A673 (cell line): ENCODE data around the gene CCSER1. TPM values are rescaled to one million over a fixed set of nuclear protein-coding genes. Genes with fewer than 3 reads are reported as not detected.

Source experiments
- BruUV-seq: library from RNA; stranded (reverse); fragments of 400-500 nt; replicated peaks from 2 replicates; lab custom pipeline; 2021; lab: Mats Ljungman, UMichigan
- CTCF ChIA-PET: fragments of 300-600 bp; sonication (Branson Sonifier 250); formaldehyde crosslinking; loops from one replicate; lab custom pipeline; 2022; ENCODE audit warnings: antibody characterized with exemption; lab: Charles Lee
- POLR2A ChIA-PET: fragments of 300-600 bp; sonication (Branson Sonifier 250); formaldehyde crosslinking; loops from one replicate; lab custom pipeline; 2022; ENCODE audit warnings: antibody characterized with exemption; ENCODE audit not compliant: low non-redundant PET; lab: Charles Lee
- DNase-seq: peaks from one replicate; pipeline ENCODE4 v3.0.0-alpha.2; 2015; ENCODE audit warnings: low spot score
- H3K27ac ChIP-seq: fragments of 200-600 bp; sonication (generic); 2 replicates; pipeline ENCODE4 v1.5.1; 2016; ENCODE audit warnings: mixed run types, low read depth, mild to moderate bottlenecking, mixed read lengths, antibody characterized with exemption, low read length; ENCODE audit not compliant: poor library complexity, severe bottlenecking
- H3K27me3 ChIP-seq: fragments of 200-600 bp; sonication (generic); replicated peaks from 2 replicates; pipeline ENCODE4 v1.6.1; 2017; ENCODE audit warnings: mixed run types, low read depth, mild to moderate bottlenecking, mixed read lengths, antibody characterized with exemption, low read length; ENCODE audit not compliant: insufficient read depth, poor library complexity
- H3K36me3 ChIP-seq: fragments of 200-600 bp; sonication (generic); 2 replicates; pipeline ENCODE4 v1.6.1; 2016; ENCODE audit warnings: mixed run types, mild to moderate bottlenecking, mixed read lengths, antibody characterized with exemption, low read length; ENCODE audit not compliant: insufficient read depth, poor library complexity, severe bottlenecking
- H3K4me1 ChIP-seq: fragments of 200-600 bp; sonication (generic); 2 replicates; pipeline ENCODE4 v1.6.1; 2017; ENCODE audit warnings: mixed run types, mild to moderate bottlenecking, mixed read lengths, antibody characterized with exemption, low read length; ENCODE audit not compliant: insufficient read depth, poor library complexity, severe bottlenecking
- H3K4me3 ChIP-seq: fragments of 200-600 bp; sonication (generic); 2 replicates; pipeline ENCODE4 v1.5.1; 2016; ENCODE audit warnings: low read depth, mixed run types, mild to moderate bottlenecking, mixed read lengths, low read length; ENCODE audit not compliant: poor library complexity, severe bottlenecking
- H3K9me3 ChIP-seq: fragments of 200-600 bp; sonication (generic); 2 replicates; pipeline ENCODE4 v1.6.1; 2016; ENCODE audit warnings: mixed run types, low read depth, mild to moderate bottlenecking, mixed read lengths, antibody characterized with exemption, low read length; ENCODE audit not compliant: poor library complexity, severe bottlenecking
- CTCF ChIP-seq: fragments of 300-800, 200-600 bp; sonication (generic); conservative IDR thresholded peaks from 2 replicates; pipeline ENCODE4 v1.5.1; 2017; ENCODE audit warnings: low read depth, mild to moderate bottlenecking, antibody characterized with exemption, low read length, moderate library complexity, mixed read lengths
- EZH2 ChIP-seq: fragments of 200-600 bp; sonication (generic); IDR thresholded peaks from 2 replicates; pipeline ENCODE4 v1.6.1; 2017; ENCODE audit warnings: borderline replicate concordance, low read depth, mild to moderate bottlenecking, mixed read lengths, antibody characterized with exemption, low read length; ENCODE audit not compliant: poor library complexity, severe bottlenecking
- intact Hi-C: fragments of 100-400 bp; cut with micrococcal nuclease; formaldehyde crosslinking; loops from one replicate; pipeline ENCODE4 v1.10.0; 2022; ENCODE audit not compliant: unreplicated experiment
- total RNA-seq: library from RNA; stranded (reverse); gene quantifications from 2 replicates; pipeline ENCODE4 v1.2.3, GENCODE V29; 2021

CCSER1 gene
- total RNA-seq, 1 experiment from 2014 or later = not detected

- ChIA-PET CTCF (no interaction called here), POLR2A (no interaction called here)
- TF ChIP-seq EZH2 (no peak), CTCF (no peak)
- Histone ChIP-seq H3K4me1 (no peaks in the 10 kb centered on the region), H3K36me3 (no peaks in the 10 kb centered on the region), H3K9me3 (no peaks in the 10 kb centered on the region), H3K4me3 (no peak overlapping the region), H3K27me3 (no peaks in the 10 kb centered on the region), H3K27ac (no peak overlapping the region)
- intact Hi-C loops = no loop called here
- BruUV-seq = no TSS peak
- DNase-seq = no peak
Measured at GRCh38 chr4:90163872-90164271, 36.7 kb downstream of the CCSER1 start.

- no TSS peak for BruUV-seq
- Histone ChIP-seq H3K27me3 (no peaks in the 10 kb centered on the region), H3K4me3 (no peak overlapping the region), H3K4me1 (no peaks in the 10 kb centered on the region), H3K27ac (no peak overlapping the region), H3K36me3 (no peaks in the 10 kb centered on the region), H3K9me3 (no peaks in the 10 kb centered on the region)
- TF ChIP-seq CTCF = no peak
- no peak for TF ChIP-seq EZH2
- intact Hi-C loops = no loop called here
- POLR2A ChIA-PET = no interaction called here
- CTCF ChIA-PET = no interaction called here
- no peak for DNase-seq
Measured at GRCh38 chr4:90165883-90166282, 38.7 kb downstream of the CCSER1 start.

GRCh38 chr4:90171491-90171890 is 44.3 kb downstream of the CCSER1 start:
- ChIA-PET CTCF (no interaction called here), POLR2A (no interaction called here)
- intact Hi-C loops = no loop called here
- no peak overlapping the region for H3K4me3 ChIP-seq
- H3K36me3 ChIP-seq = no peaks in the 10 kb centered on the region
- H3K27ac ChIP-seq = no peak overlapping the region
- H3K4me1 ChIP-seq = no peaks in the 10 kb centered on the region
- H3K9me3 ChIP-seq = no peaks in the 10 kb centered on the region
- no TSS peak for BruUV-seq
- no peak for DNase-seq
- H3K27me3 ChIP-seq = no peaks in the 10 kb centered on the region
- TF ChIP-seq CTCF (no peak), EZH2 (no peak)
